ENCODE measurements around the gene ADH1C. TPM values are rescaled to one million over a fixed set of nuclear protein-coding genes. Genes with fewer than 3 reads are reported as not detected.

The ADH1C gene
- polyA plus RNA-seq, 2 donors = 1.7 to 2.3 TPM

Other genes with a start within 250 kb of the ADH1C start
- gene ADH4, start 208.4 kb downstream of the ADH1C start, polyA plus RNA-seq = 1 to 10 TPM in 1 of 2 donors, under 1 TPM in 1; 0.10 to 1.5 TPM
- under 1 TPM in 1 of 2 donors, not detected in 1; 0.11 TPM for gene ADH6, start 133.5 kb downstream of the ADH1C start, polyA plus RNA-seq
- not detected for gene ADH1A, start 61.8 kb downstream of the ADH1C start, polyA plus RNA-seq
- gene ADH1B, start 31.3 kb downstream of the ADH1C start, polyA plus RNA-seq = 10 to 100 TPM; 31.3 to 72.0 TPM
- gene ADH7, start 82.6 kb upstream of the ADH1C start, polyA plus RNA-seq = 100 to 1,000 TPM; 208 to 250 TPM
- gene C4orf17, start 158.3 kb upstream of the ADH1C start, polyA plus RNA-seq = under 1 TPM in 1 of 2 donors, not detected in 1; 0.01 TPM
- gene TRMT10A, start 211.3 kb upstream of the ADH1C start, polyA plus RNA-seq = 1 to 10 TPM; 2.2 to 3.2 TPM
- gene MTTP, start 222.1 kb upstream of the ADH1C start, polyA plus RNA-seq = under 1 TPM; 0.05 to 0.08 TPM